HepG2 (cell line): ENCODE data around the gene ERBB4. TPM values are rescaled to one million over a fixed set of nuclear protein-coding genes. Genes with fewer than 3 reads are reported as not detected.
A peak's percentile ranks its signal among the peaks of the same experiment; 100 is the strongest.

ENCODE experiments used
- ATAC-seq: fragments of 200-7000 bp; cut with Tn5 transposase; 3 replicates; pipeline ENCODE4 v1.9.1; 2020; ENCODE audit warnings: mild to moderate bottlenecking, moderate library complexity
- BruUV-seq: library from RNA; stranded (reverse); fragments of 400-500 nt; replicated peaks from 2 replicates; lab custom pipeline; 2021; lab: Mats Ljungman, UMichigan
- CTCF ChIA-PET: fragments of 300-600 bp; formaldehyde crosslinking; extraction: SDS; loops from one replicate; lab custom pipeline; 2021; ENCODE audit warnings: low total read pairs, inconsistent platforms, low intra/inter-chr PET ratio; lab: Yijun Ruan, JAX
- POLR2A ChIA-PET: fragments of 350-600 bp; sonication (Branson Sonifier 250); formaldehyde crosslinking; loops from one replicate; lab custom pipeline; 2020; ENCODE audit warnings: antibody characterized with exemption, inconsistent platforms; lab: Yijun Ruan, JAX
- DNase-seq: peaks from one replicate; pipeline ENCODE4 v3.0.0-alpha.2; 2015; ENCODE audit warnings: low spot score
- FAIRE-seq: peaks from 3 replicates; lab custom pipeline; 2011; peaks lifted over from hg19 to GRCh38; lab: Jason Lieb, UNC
- H2AFZ ChIP-seq: one replicate; pipeline ENCODE4 v1.6.1; 2011; ENCODE audit warnings: low read length, inconsistent platforms
- H3K27ac ChIP-seq: fragments of 300-600 bp; 3 replicates; pipeline ENCODE4 v1.8.0; 2011; ENCODE audit warnings: mixed run types, mild to moderate bottlenecking, mixed read lengths, low read length, inconsistent platforms; ENCODE audit not compliant: insufficient read depth; ENCODE audit errors: extremely low read length
- H3K27me3 ChIP-seq, 2 experiments: fragments of 200-600 bp in 1 of 2; 2 replicates in 1 of 2; 3 replicates in 1 of 2; pipeline versions ENCODE4 v1.6.0 to v1.8.0; 2011; ENCODE audit warnings: low read length in 2 of 2, mild to moderate bottlenecking in 2 of 2, moderate library complexity in 2 of 2, inconsistent platforms in 1 of 2; ENCODE audit not compliant: insufficient read depth in 2 of 2, control insufficient read depth in 1 of 2
- H3K36me3 ChIP-seq, 2 experiments: fragments of 200-600 bp in 1 of 2; replicated peaks in 1 of 2; 2 replicates in 1 of 2; 3 replicates in 1 of 2; pipeline versions ENCODE4 v1.5.1 to v1.8.0; 2011; ENCODE audit warnings: low read length in 2 of 2, inconsistent platforms in 1 of 2; ENCODE audit not compliant: insufficient read depth in 2 of 2, control insufficient read depth in 1 of 2
- H3K4me1 ChIP-seq: 2 replicates; pipeline ENCODE4 v1.5.1; 2012; ENCODE audit warnings: low read length, inconsistent platforms; ENCODE audit not compliant: insufficient read depth
- H3K4me2 ChIP-seq: 2 replicates; pipeline ENCODE4 v1.6.0; 2011; ENCODE audit warnings: low read depth, low read length, inconsistent platforms
- H3K4me3 ChIP-seq, 3 experiments: fragments of 200-600 bp in 1 of 3; sonication (generic), shearing (Covaris generic) in 1 of 3; replicated peaks in 1 of 3; 2 replicates each; pipeline ENCODE4 v1.5.1; 2011 to 2016; ENCODE audit warnings: low read length in 3 of 3, inconsistent platforms in 2 of 3, low read depth in 2 of 3, mild to moderate bottlenecking in 2 of 3, control low read depth in 1 of 3, mixed read lengths in 1 of 3; ENCODE audit not compliant: insufficient read depth in 1 of 3
- H3K79me2 ChIP-seq: one replicate; pipeline ENCODE4 v1.6.1; 2011; ENCODE audit warnings: low read length, inconsistent platforms; ENCODE audit not compliant: insufficient read depth
- H3K9ac ChIP-seq: 2 replicates; pipeline ENCODE4 v1.6.0; 2011; ENCODE audit warnings: mild to moderate bottlenecking, low read depth, low read length, inconsistent platforms; ENCODE audit not compliant: insufficient read depth
- H3K9me3 ChIP-seq: 2 replicates; pipeline ENCODE4 v1.5.1; 2012; ENCODE audit warnings: mild to moderate bottlenecking, low read length
- H4K20me1 ChIP-seq: 2 replicates; pipeline ENCODE4 v1.6.0; 2011; ENCODE audit warnings: inconsistent platforms, mild to moderate bottlenecking, low read length, moderate library complexity; ENCODE audit not compliant: insufficient read depth
- MAFF ChIP-seq: IDR thresholded peaks from 2 replicates; pipeline ENCODE4 v1.6.1; 2011; ENCODE audit warnings: low read depth, low read length, improper control_type of control experiment
- MAFK ChIP-seq, 2 experiments: IDR thresholded peaks in 1 of 2; conservative IDR thresholded peaks in 1 of 2; 2 replicates each; pipeline ENCODE4 v1.6.1; 2011; ENCODE audit warnings: improper control_type of control experiment in 2 of 2, low read length in 2 of 2
- PLRG1 ChIP-seq: fragments of 450-650 bp; conservative IDR thresholded peaks from 2 replicates; pipeline ENCODE4 v1.6.1; 2016
- ZNF619 ChIP-seq: sonication (generic); formaldehyde crosslinking; IDR thresholded peaks from 2 replicates; pipeline ENCODE4 v1.4.0; 2020; ENCODE audit warnings: mild to moderate bottlenecking, missing genetic modification reagents
- ZNF687 ChIP-seq: sonication (generic); formaldehyde crosslinking; IDR thresholded peaks from 2 replicates; pipeline ENCODE4 v1.5.1; 2020; ENCODE audit warnings: mild to moderate bottlenecking, missing genetic modification reagents, moderate library complexity
- ZNF776 ChIP-seq: sonication (generic); formaldehyde crosslinking; IDR thresholded peaks from 2 replicates; pipeline ENCODE4 v1.4.0; 2020; ENCODE audit warnings: mild to moderate bottlenecking, missing genetic modification reagents
- WGBS: methylation state at CpG from one replicate; pipeline ENCODE4 v1.1.6; 2017; ENCODE audit warnings: low lambda C conversion rate; 5-methylcytosine and 5-hydroxymethylcytosine counted together
- in situ Hi-C: cut with HindIII; loops from 2 replicates; pipeline ENCODE4 v1.10.0; 2017; ENCODE audit warnings: low pct_unique_long_range_greater_than_20kb; ENCODE audit not compliant: extremely low pct_ligation_motif_present
- intact Hi-C: fragments of 100-400 bp; cut with micrococcal nuclease; formaldehyde crosslinking; loops from one replicate; pipeline ENCODE4 v1.10.0; 2022; ENCODE audit not compliant: unreplicated experiment
- polyA plus RNA-seq, 8 experiments: library from polyadenylated mRNA; depleted of rRNA in 3 of 8; stranded (reverse) in 7 of 8; unstranded in 1 of 8; fragments of >200 nt; fragmentation: Illumina TruSeq in 4 of 8; extraction: Trizol in 4 of 8; gene quantifications; 2 replicates each; pipeline versions ENCODE4 v1.2.1 to v1.2.3, GENCODE V29; 2011 to 2016; ENCODE audit warnings: low read depth in 4 of 8, missing spikeins in 1 of 8, mixed read lengths in 1 of 8; ENCODE audit not compliant: insufficient read depth in 1 of 8
- total RNA-seq, 5 experiments: library from RNA; depleted of rRNA; stranded (reverse); fragments of >200 nt; fragmentation: Illumina TruSeq; extraction: Trizol; gene quantifications; 2 replicates each; pipeline ENCODE4 v1.2.3, GENCODE V29; 2016; ENCODE audit warnings: low read depth in 1 of 5

Gene ERBB4
- total and polyA plus RNA-seq, 2 of the 13 experiments (the other 11 are each of a cell fraction or from before 2014, with no cell fraction given) = not detected

GRCh38 chr2:212532087-212532486 is 6.5 kb downstream of the ERBB4 start:
- ChIA-PET CTCF (no interaction called here), POLR2A (no interaction called here)
- WGBS = 14% methylated on average over 3 of the region's 3 CpGs
- H3K27ac ChIP-seq = no peak overlapping the region
- in situ Hi-C loops = no loop called here
- TF ChIP-seq ZNF776 (CRISPR knock-in tag) = no peak
- TF ChIP-seq PLRG1 = no peak
- TF ChIP-seq ZNF687 (CRISPR knock-in tag) = no peak
- DNase-seq (no peak), ATAC-seq (no peak), FAIRE-seq (no peak)
- H3K4me2 ChIP-seq = no peak overlapping the region
- H3K36me3 ChIP-seq = no peaks in the 10 kb centered on the region
- H3K79me2 ChIP-seq = no peaks in the 10 kb centered on the region
- no peak overlapping the region for H2AFZ ChIP-seq
- no peaks in the 10 kb centered on the region for H4K20me1 ChIP-seq
- no peak overlapping the region for H3K9ac ChIP-seq
- H3K4me3 ChIP-seq = no peak overlapping the region
- H3K4me1 ChIP-seq = peaks cover 2% of the 10 kb centered on the region
- no TSS peak for BruUV-seq
- no peaks in the 10 kb centered on the region for H3K9me3 ChIP-seq
- intact Hi-C loops = no loop called here
- peaks cover 3 to 15% of the 10 kb centered on the region in 2 experiments; a peak in 4 of 5 replicates for H3K27me3 ChIP-seq

- Histone ChIP-seq H3K9me3 (no peaks in the 10 kb centered on the region), H3K4me3 (no peak overlapping the region), H2AFZ (no peak overlapping the region), H3K27me3 (peaks cover 0 to 9% of the 10 kb centered on the region in 2 experiments; a peak in 2 of 5 replicates), H3K27ac (no peak overlapping the region), H4K20me1 (no peaks in the 10 kb centered on the region), H3K36me3 (no peaks in the 10 kb centered on the region), H3K79me2 (no peaks in the 10 kb centered on the region), H3K9ac (no peak overlapping the region), H3K4me1 (no peaks in the 10 kb centered on the region), H3K4me2 (no peak overlapping the region)
- ChIA-PET POLR2A (no interaction called here), CTCF (no interaction called here)
- ATAC-seq (no peak), DNase-seq (no peak), FAIRE-seq (no peak)
- 3% methylated on average over 1 of the region's 1 CpG for WGBS
- TF ChIP-seq MAFF (peak; percentile 84), ZNF619 (CRISPR knock-in tag) (no peak), MAFK (conservative IDR thresholded peaks at IDR 0.05 in 1 of 2, IDR thresholded peaks at IDR 0.05 in 1 of 2; ENCODE audit: low read length in 2 of 2) (peak; percentile 77 to 89)
- intact Hi-C loops = no loop called here
- no TSS peak for BruUV-seq
- in situ Hi-C loops = no loop called here
These were observed 7.1 kb downstream of the ERBB4 start for GRCh38 chr2:212531499-212531898.
